HAP-1 (cell line): Measurements from ENCODE around the gene FAM110D.
A peak's percentile ranks its signal among the peaks of the same experiment; 100 is the strongest.

Experiments used
- DNase-seq, 2 experiments: peaks; one replicate each; pipeline ENCODE4 v3.0.0-alpha.2; 2016 to 2020; ENCODE audit warnings: low spot score in 2 of 2
- H3K27me3 ChIP-seq: fragments of 250-450 bp; sonication (Bioruptor Pico); 2 replicates; pipeline ENCODE4 v1.5.1; 2020; ENCODE audit warnings: low read depth, mild to moderate bottlenecking, moderate library complexity
- H3K36me3 ChIP-seq: fragments of 250-450 bp; sonication (Bioruptor Pico); replicated peaks from 2 replicates; pipeline ENCODE4 v1.5.1; 2020; ENCODE audit warnings: mild to moderate bottlenecking
- H3K4me1 ChIP-seq: fragments of 250-450 bp; sonication (Bioruptor Pico); 2 replicates; pipeline ENCODE4 v1.5.1; 2020; ENCODE audit warnings: mild to moderate bottlenecking
- H3K4me3 ChIP-seq: fragments of 250-450 bp; sonication (Bioruptor Pico); 2 replicates; pipeline ENCODE4 v1.5.1; 2020; ENCODE audit warnings: mild to moderate bottlenecking, moderate library complexity
- H3K9me3 ChIP-seq: fragments of 250-450 bp; sonication (Bioruptor Pico); 2 replicates; pipeline ENCODE4 v1.5.1; 2020; ENCODE audit warnings: mild to moderate bottlenecking, moderate library complexity
- in situ Hi-C: fragments of 300-500 bp; cut with MboI; formaldehyde crosslinking; loops from 3 replicates; pipeline ENCODE4 v1.14.3; 2020; ENCODE audit warnings: low sequenced_read_pairs, inconsistent platforms, mixed read lengths

The FAM110D gene

DNA sequence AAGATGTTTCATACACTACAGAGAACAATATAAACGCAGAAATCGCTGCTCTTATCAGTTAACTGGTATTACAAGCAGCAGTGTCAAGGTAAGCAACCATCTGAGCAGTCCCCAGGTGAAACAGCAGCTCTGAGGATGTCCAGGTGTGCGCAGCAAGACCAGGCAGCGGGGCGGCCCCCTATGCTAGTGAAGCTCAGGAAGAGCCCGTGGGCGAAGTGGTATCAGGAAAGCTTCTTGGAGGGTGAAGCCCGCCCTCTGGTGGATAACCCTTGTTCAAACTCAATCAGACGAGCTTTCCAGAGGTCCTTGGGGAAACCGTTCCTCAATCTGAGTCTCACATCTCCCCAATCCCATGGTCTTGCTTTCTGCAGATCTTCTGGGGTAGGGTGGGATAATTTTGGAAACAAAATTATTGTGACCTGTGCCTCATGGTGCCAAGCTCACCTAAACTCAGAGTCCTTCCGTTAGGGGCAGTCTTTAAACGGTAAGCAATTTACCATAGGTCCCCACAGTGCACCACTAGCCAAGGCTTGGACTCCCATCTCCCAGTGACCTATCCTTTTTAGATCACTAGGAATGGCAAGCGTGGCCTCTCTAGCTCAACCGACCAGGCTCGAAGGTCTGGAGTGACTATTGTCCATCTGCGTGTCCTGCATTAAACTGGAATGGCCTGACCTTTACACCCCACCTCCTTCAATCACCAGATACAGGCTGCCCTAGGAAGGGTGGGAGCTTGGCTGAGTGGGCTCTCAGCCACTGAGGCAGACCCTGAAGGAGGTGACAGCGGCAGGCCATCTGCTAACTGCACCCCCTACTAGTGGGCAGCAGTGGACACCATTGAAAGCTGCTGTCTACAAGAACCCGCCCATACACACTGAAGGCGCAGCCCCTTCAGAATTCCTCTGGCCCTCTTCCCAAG lies 13.6 kb upstream of the FAM110D start:
- 0 out of 2 replicates have a peak, but pooled peaks cover 2% of the 10 kb centered on the region for H3K27me3 ChIP-seq
- H3K9me3 ChIP-seq: no peaks in the 10 kb centered on the region
- in situ Hi-C loops: loop anchor here (5.0 kb wide), 1 partner anchor 38 kb away; no protein-coding TSS in a partner anchor
- no peak overlapping the region for H3K4me3 ChIP-seq
- H3K36me3 ChIP-seq: no peaks in the 10 kb centered on the region
- DNase-seq: peak; percentile 84 to 88
- no peaks in the 10 kb centered on the region for H3K4me1 ChIP-seq

DNA sequence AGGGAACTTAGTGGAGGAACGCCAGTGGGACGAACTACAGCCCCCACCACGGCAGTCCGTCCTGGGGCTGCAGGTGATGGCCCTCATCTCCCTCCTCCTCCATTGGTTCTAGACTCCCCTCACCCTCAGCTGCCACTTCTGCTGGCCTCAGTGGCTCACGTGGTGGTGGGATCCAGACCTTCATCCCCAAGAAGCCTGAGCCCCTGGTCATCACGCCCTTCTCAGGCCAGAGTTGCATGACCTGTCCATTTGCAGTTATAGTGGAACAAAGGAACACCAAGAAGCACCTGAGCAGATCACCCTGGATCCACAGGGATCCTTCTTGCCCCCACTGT lies 13.0 kb upstream of the FAM110D start:
- in situ Hi-C loops: loop anchor here (5.0 kb wide), 1 partner anchor 39 kb away; no protein-coding TSS in a partner anchor
- Histone ChIP-seq H3K9me3 (no peaks in the 10 kb centered on the region), H3K4me1 (no peaks in the 10 kb centered on the region), H3K4me3 (no peak overlapping the region), H3K36me3 (no peaks in the 10 kb centered on the region), H3K27me3 (0 out of 2 replicates have a peak, but pooled peaks cover 2% of the 10 kb centered on the region)
- DNase-seq: no peak

DNA sequence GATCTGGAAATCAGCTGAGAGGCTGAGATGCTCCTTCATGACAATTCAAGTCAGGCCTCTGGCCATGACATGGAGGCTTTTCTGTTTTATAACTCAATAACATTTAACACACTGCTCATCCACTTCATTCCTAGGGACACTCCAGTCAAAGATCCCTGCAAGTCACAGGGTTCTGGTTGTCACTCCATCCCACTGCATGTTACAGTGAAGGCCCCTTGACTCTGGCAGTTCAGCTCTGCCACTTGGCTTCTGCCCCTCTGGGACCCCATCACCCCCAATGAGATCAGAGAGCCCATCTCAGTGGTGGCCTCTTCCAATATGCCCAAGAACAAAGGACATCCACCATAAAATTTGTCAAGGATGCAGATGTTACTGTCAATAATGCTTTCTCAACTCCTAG lies 10.0 kb upstream of the FAM110D start:
- H3K27me3 ChIP-seq: 0 out of 2 replicates have a peak, but pooled peaks cover 2% of the 10 kb centered on the region
- no peaks in the 10 kb centered on the region for H3K4me1 ChIP-seq
- in situ Hi-C loops: loop anchor here (5.0 kb wide), 1 partner anchor 42 kb away; no protein-coding TSS in a partner anchor
- no peak overlapping the region for H3K4me3 ChIP-seq
- H3K36me3 ChIP-seq: no peaks in the 10 kb centered on the region
- peak in 1 of 2 experiments; percentile 1 for DNase-seq
- no peaks in the 10 kb centered on the region for H3K9me3 ChIP-seq

DNA sequence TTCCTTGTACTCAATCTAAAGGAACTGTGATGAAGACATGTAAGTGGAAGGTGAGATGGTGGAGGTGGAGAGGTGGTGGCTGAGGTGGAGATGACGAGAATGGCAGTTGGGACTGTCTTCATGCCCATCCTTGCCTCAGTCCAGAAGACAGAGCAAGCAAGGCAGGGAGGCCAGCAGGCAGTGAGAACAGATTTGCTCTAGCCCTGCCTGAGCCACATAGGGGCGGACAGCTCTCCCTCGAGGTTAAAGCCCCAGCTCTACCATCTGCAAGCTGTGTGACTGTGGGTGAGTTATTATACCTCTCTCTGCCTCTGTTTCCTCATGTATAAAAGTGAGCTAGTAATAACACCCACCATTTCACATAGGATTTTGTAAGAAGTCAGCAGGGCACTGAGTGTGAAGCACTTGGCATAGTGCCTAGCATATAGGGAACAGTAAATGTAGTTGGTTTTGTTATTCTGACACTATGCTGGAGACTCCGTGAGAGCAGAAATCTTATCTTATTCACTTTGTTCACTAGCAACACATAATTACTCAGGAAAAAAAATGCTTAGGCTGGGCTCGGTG lies 4.8 kb upstream of the FAM110D start:
- no peak overlapping the region for H3K4me3 ChIP-seq
- H3K4me1 ChIP-seq: peaks cover 8% of the 10 kb centered on the region
- 0 out of 2 replicates have a peak, but pooled peaks cover 2% of the 10 kb centered on the region for H3K27me3 ChIP-seq
- no peak for DNase-seq
- H3K9me3 ChIP-seq: no peaks in the 10 kb centered on the region
- H3K36me3 ChIP-seq: no peaks in the 10 kb centered on the region
- in situ Hi-C loops: no loop called here

DNA sequence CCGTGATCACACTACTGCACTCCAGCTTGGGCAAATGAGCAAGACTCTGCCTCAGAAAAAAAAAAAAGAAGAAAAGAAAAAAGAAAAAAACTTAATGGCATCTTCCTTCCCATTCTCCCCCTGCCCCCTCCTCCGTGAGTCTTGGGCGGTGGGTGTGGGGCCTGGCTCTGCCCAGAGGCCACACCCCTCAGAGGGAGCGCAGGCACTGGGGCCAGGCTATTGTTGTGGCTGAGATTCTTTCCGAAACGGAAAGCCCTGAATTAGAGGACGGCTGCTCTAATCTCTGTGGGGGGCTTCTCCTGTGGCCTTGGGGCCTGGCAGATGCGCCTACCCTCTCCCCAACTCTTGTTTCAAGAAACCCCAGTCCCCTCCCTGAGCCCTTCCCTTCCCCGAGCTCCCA lies 4.1 kb upstream of the FAM110D start:
- peak in 1 of 2 experiments; percentile 48 for DNase-seq
- in situ Hi-C loops: loop anchor here (5.0 kb wide), 1 partner anchor 112 kb away; no protein-coding TSS in a partner anchor
- no peaks in the 10 kb centered on the region for H3K9me3 ChIP-seq
- H3K4me3 ChIP-seq: no peak overlapping the region
- 0 out of 2 replicates have a peak, but pooled peaks cover 2% of the 10 kb centered on the region for H3K27me3 ChIP-seq
- no peaks in the 10 kb centered on the region for H3K36me3 ChIP-seq
- H3K4me1 ChIP-seq: peaks cover 8% of the 10 kb centered on the region

DNA sequence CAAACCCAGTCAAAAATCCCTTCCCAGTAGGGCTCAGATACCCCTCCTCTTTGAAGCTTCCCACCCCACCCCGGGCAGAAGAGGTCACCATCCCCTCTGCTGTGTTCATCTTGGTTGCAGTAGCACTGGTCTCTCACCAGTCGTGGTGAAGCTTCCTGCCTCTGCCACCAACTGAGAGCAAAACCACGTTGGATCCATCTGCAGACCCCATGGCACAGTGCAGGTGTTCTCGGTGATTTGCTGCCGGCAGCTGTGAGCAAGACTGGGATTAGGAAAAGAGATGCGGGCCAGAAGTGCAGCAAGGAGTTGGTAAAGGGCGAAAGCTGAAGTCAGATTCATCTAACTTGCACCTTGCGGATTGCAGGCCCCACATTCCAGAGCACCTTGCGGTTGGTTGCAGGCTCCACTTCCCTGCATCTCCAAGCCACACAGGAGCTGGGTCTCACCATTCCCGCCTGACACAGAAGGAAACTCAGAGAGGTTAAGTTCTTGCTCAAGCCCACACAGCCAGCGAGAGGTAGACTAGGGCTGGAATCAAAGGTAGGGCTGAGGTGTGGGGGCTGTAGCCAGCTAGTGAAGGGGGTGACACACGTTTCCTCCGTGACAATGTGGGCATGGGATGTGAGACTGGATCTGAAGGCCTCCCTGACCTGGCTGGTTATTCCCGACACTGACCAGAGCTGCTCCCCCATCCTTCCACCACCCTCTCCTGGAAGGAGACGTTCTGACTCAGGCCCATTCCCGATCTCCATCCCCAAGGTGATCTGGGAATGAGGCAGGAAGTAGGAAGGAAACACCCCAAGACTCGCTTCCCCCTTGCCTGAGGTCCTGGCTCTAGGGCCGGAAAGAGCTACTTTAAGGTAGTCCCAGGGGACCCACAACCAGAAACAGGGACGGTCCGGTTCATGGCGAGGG lies 3.3 kb upstream of the FAM110D start:
- no peaks in the 10 kb centered on the region for H3K36me3 ChIP-seq
- H3K27me3 ChIP-seq: no peaks in the 10 kb centered on the region
- peaks cover 8% of the 10 kb centered on the region for H3K4me1 ChIP-seq
- DNase-seq: no peak
- no peak overlapping the region for H3K4me3 ChIP-seq
- in situ Hi-C loops: loop anchor here (5.0 kb wide), 1 partner anchor 113 kb away; no protein-coding TSS in a partner anchor
- no peaks in the 10 kb centered on the region for H3K9me3 ChIP-seq

DNA sequence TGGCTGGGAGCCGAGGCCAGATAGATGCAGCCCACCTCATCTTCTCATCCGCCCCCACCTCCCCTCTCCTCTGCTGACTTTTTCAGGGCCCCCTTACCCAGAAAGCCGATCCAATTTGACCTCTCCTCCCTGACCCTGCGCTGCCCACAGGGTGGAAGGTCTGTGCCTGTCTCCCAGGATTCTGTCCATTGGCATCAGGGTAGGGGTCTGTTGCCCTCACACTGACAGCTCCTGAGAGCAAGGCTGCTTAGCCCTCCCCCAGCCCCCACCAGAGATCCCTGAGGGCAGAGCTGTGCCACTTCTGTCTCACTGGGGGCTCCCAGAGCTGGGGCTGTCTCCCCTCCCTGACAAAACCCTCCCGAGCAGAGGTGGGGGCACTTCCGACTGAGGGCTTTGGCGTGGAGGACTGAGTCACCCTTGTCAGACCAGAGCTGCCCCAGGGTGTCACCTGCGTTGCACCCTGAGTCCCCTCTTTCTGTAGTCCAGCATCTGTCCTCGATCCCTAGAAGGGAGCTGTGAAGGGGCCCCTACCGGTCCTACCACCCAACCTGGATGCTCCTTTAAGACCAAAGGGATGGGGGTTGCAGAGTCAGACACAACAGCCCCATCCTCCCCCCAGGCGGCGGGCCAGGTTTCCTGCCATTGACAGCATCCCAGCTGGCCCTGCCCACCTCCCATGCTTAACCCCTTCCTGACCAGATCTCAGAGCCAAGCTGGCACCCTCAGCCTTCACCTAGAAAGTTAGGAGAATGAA lies 2.4 kb upstream of the FAM110D start:
- Histone ChIP-seq H3K4me3 (no peak overlapping the region), H3K36me3 (no peaks in the 10 kb centered on the region), H3K4me1 (peaks cover 11% of the 10 kb centered on the region), H3K27me3 (no peaks in the 10 kb centered on the region), H3K9me3 (no peaks in the 10 kb centered on the region)
- in situ Hi-C loops: loop anchor here (5.0 kb wide), 1 partner anchor 114 kb away; no protein-coding TSS in a partner anchor
- DNase-seq: peak in 1 of 2 experiments; percentile 50

DNA sequence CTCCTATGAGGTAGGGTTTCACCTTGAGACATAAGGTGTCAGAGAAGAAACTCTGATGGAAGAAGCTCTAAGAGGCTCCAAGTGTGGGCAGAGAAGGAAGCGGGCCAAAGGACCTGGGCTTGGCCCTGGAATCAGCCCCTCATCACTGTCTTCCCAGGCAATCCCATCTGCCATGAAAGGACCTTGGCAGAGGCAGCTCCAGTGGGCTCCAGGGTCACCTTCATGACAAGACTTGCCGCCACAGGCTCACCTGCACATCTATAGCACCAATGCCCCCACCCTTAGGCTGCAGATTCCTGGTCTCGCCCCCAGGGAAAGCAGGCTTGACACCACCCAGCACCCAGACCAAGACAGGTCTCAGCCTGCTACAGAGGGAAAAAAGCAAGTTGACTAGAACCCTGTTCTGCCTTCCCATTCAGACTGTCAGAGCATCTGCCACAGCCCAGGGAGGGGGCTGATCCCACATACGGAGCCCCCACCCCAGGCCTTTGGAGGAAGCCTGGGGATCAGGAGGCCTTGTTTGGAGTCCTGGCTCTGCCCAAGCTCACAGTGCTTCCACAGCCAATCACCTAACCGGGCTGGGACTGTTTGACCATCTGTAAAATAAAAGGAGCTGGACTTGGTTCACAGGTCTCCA lies 490 bp upstream of the FAM110D start:
- in situ Hi-C loops: loop anchor here (5.0 kb wide), 1 partner anchor 116 kb away; no protein-coding TSS in a partner anchor
- Histone ChIP-seq H3K9me3 (no peaks in the 10 kb centered on the region), H3K4me3 (no peak overlapping the region), H3K36me3 (no peaks in the 10 kb centered on the region), H3K27me3 (no peaks in the 10 kb centered on the region), H3K4me1 (peaks cover 16% of the 10 kb centered on the region)
- no peak for DNase-seq

DNA sequence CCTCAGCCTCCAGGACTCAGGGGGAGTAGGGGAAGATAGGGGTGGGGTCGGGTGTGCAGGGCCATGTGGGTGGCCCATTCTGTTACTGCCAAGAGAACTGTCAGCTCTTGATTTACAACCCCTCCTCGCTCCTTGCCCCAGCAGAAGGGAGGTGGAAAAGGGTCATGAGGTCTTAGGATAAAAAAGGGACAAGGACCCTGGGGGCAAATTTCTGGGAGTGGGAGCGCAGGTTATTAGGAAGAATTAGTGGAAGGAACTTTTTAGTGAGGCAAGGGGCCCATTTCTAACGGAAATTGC lies 812 bp downstream of the FAM110D start:
- no peaks in the 10 kb centered on the region for H3K9me3 ChIP-seq
- in situ Hi-C loops: loop anchor here (5.0 kb wide), 1 partner anchor 117 kb away; no protein-coding TSS in a partner anchor
- H3K27me3 ChIP-seq: no peaks in the 10 kb centered on the region
- DNase-seq: no peak
- H3K36me3 ChIP-seq: no peaks in the 10 kb centered on the region
- H3K4me1 ChIP-seq: peaks cover 23% of the 10 kb centered on the region
- no peak overlapping the region for H3K4me3 ChIP-seq

DNA sequence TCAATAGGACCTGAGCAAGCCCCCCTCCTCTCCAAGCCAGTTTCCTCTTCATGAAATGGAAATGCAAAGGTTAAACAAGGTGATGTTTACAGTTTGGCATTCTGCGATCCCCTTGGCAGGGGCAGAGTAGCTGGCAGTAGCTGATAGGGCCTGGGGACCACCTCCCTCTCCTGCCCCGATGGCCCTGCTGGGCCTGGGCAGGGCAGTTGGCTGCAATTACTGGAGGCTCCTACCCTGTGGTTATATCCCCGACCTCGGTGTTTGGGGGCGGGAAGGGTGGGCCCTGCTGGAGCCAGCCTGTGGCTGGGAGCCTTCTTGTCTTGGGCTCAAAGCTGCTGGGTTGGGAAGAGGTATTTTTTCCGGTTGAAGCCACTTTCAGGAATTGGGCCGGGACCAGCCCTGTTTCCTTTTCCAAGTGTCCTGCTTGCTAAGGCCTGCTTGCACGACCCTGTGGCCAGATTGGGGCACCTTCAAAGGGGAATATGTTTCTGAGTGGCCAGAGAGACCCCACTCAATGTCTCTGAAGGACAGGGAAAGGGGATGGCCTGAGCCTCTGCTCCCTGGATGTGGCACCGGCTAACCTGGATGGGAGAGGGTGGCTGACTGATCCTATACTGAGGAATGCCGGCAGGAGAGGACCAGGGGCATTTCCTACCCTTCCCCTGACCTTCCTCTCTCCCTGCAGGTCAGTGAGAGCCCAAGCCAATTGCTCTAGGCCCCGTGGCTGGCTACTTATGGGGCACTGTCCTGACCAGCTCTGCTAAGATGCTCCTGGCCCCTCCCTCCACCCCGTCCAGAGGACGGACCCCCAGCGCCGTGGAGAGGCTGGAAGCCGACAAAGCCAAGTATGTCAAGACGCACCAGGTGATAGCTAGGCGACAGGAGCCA lies 1.9 kb downstream of the FAM110D start:
- no peaks in the 10 kb centered on the region for H3K27me3 ChIP-seq
- in situ Hi-C loops: no loop called here
- no peak for DNase-seq
- H3K36me3 ChIP-seq: no peaks in the 10 kb centered on the region
- H3K4me1 ChIP-seq: peaks cover 18% of the 10 kb centered on the region
- no peaks in the 10 kb centered on the region for H3K9me3 ChIP-seq
- H3K4me3 ChIP-seq: no peak overlapping the region

DNA sequence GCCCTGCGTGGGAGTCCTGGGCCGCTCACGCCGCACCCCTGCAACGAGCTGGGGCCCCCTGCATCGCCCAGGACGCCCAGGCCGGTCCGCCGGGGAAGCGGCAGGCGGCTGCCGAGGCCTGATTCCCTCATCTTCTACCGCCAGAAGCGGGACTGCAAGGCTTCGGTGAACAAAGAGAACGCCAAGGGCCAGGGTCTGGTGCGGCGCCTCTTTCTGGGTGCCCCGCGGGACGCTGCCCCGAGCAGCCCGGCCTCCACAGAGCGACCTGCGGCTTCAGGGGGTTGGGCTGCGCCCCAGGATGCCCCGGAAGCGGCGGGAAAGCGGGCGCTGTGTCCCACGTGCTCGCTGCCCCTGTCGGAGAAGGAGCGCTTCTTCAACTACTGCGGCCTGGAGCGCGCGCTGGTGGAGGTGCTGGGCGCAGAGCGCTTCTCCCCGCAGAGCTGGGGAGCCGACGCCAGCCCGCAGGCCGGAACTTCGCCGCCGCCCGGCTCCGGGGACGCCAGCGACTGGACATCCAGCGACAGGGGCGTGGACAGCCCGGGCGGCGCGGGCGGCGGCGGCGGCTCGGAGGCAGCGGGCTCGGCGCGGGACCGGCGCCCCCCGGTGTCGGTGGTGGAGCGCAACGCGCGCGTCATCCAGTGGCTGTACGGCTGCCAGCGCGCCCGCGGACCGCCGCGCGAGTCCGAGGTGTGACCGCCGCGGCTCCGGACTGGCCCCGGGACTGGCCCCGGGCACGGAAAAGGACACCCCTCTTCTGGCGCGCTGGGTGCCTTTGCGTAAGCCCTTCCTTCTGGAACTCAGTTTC lies 2.7 kb downstream of the FAM110D start:
- peak in 1 of 2 experiments; percentile 71 for DNase-seq

More for the DNA sequence above, 2.7 kb downstream of the FAM110D start:
- H3K27me3 ChIP-seq: no peaks in the 10 kb centered on the region
- H3K36me3 ChIP-seq: no peaks in the 10 kb centered on the region
- peaks cover 16% of the 10 kb centered on the region for H3K4me1 ChIP-seq
- peak overlapping the region; percentile 27 for H3K4me3 ChIP-seq
- in situ Hi-C loops: no loop called here
- no peaks in the 10 kb centered on the region for H3K9me3 ChIP-seq
